Activated naive CD8-positive, alpha-beta T cell treated with anti-CD3 and anti-CD28 coated beads, Interleukin-2, amount 50 U/mL, for 24 hours (primary cell): ENCODE results near the gene ARHGAP29.

Experiments used
- ATAC-seq: fragments of 150-1000 bp; cut with Tn5 transposase; one replicate; pipeline ENCODE4 v1.10.0; 2021
- DNase-seq: peaks from one replicate; pipeline ENCODE4 v3.0.0; 2021
- H3K27ac Mint-ChIP-seq: one replicate; pipeline ENCODE4 v1.8.0; 2021; ENCODE audit warnings: mild to moderate bottlenecking, mixed read lengths
- H3K27me3 Mint-ChIP-seq: one replicate; pipeline ENCODE4 v1.8.0; 2021; ENCODE audit warnings: mixed read lengths
- H3K36me3 Mint-ChIP-seq: one replicate; pipeline ENCODE4 v1.8.0; 2021; ENCODE audit warnings: low read depth, mixed read lengths
- H3K4me1 Mint-ChIP-seq: one replicate; pipeline ENCODE4 v1.8.0; 2021; ENCODE audit warnings: mixed read lengths
- H3K4me3 Mint-ChIP-seq: one replicate; pipeline ENCODE4 v1.8.0; 2021; ENCODE audit warnings: mild to moderate bottlenecking, moderate library complexity, mixed read lengths
- H3K9me3 Mint-ChIP-seq: one replicate; pipeline ENCODE4 v1.8.0; 2021; ENCODE audit warnings: mixed read lengths

The ARHGAP29 gene

GRCh38 chr1:94274561-94274960 lies 37.2 kb upstream of the ARHGAP29 start:
- no peaks in the 10 kb centered on the region for H3K9me3 Mint-ChIP-seq
- no peak for DNase-seq
- ATAC-seq: no peak
- H3K27me3 Mint-ChIP-seq: peaks cover 5% of the 10 kb centered on the region
- H3K36me3 Mint-ChIP-seq: no peaks in the 10 kb centered on the region
- no peaks in the 10 kb centered on the region for H3K4me1 Mint-ChIP-seq
- no peak overlapping the region for H3K27ac Mint-ChIP-seq
- H3K4me3 Mint-ChIP-seq: no peak overlapping the region

GRCh38 chr1:94273111-94273510 lies 35.7 kb upstream of the ARHGAP29 start:
- H3K36me3 Mint-ChIP-seq: no peaks in the 10 kb centered on the region
- no peak for ATAC-seq
- H3K27ac Mint-ChIP-seq: no peak overlapping the region
- H3K27me3 Mint-ChIP-seq: peaks cover 9% of the 10 kb centered on the region
- no peak for DNase-seq
- no peak overlapping the region for H3K4me3 Mint-ChIP-seq
- no peaks in the 10 kb centered on the region for H3K9me3 Mint-ChIP-seq
- H3K4me1 Mint-ChIP-seq: no peaks in the 10 kb centered on the region

GRCh38 chr1:94272388-94272787 lies 35.0 kb upstream of the ARHGAP29 start:
- Mint-ChIP-seq H3K27me3 (peaks cover 9% of the 10 kb centered on the region), H3K27ac (no peak overlapping the region), H3K36me3 (no peaks in the 10 kb centered on the region), H3K4me1 (no peaks in the 10 kb centered on the region), H3K4me3 (no peak overlapping the region), H3K9me3 (no peaks in the 10 kb centered on the region)
- DNase-seq (no peak), ATAC-seq (no peak)

DNA sequence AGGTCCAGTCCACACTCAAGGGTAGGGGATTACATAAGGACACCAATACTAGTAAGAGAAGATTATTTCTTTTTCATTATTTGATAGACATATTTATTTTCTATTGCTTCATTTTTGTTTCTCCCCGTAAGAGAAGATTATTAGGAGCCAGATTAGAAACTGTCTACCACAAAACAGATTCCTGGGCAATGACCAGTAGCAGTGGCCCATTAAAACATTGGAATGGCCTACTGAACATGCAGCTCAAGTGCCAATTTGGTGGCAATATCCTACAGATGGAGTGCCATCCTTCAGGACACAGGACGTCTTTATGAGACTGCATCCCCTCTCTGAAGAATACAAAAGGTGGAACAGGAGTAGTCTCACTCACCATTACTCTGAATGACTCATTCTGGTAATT lies 34.0 kb upstream of the ARHGAP29 start:
- Mint-ChIP-seq H3K27ac (no peak overlapping the region), H3K4me3 (no peak overlapping the region), H3K27me3 (peaks cover 9% of the 10 kb centered on the region), H3K9me3 (no peaks in the 10 kb centered on the region), H3K36me3 (no peaks in the 10 kb centered on the region), H3K4me1 (no peaks in the 10 kb centered on the region)
- ATAC-seq: no peak
- DNase-seq: no peak

- Mint-ChIP-seq H3K27me3 (peaks cover 9% of the 10 kb centered on the region), H3K4me3 (no peak overlapping the region), H3K27ac (no peak overlapping the region), H3K4me1 (no peaks in the 10 kb centered on the region), H3K9me3 (no peaks in the 10 kb centered on the region), H3K36me3 (no peaks in the 10 kb centered on the region)
- DNase-seq (no peak), ATAC-seq (no peak)
These were observed 33.4 kb upstream of the ARHGAP29 start for GRCh38 chr1:94270801-94271203.

DNA sequence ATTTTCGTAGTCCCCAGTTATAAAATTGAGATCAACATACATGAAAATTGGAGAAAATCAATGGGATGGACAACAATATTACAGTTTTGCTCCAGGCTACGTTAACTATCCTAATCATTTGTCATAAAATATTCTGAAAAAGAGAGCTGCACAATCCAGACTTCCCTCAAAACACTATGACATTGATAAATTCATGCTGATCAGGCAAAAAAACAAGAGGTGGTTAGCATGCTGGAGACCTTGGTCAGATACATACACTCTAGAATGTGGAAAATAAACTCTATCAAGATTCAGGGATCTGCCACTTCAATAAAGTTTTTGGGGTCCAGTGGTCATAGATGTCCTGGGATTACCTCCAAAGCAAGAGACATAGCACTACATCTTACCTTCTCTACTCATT lies 32.5 kb upstream of the ARHGAP29 start:
- Mint-ChIP-seq H3K27ac (no peak overlapping the region), H3K36me3 (no peaks in the 10 kb centered on the region), H3K27me3 (peaks cover 11% of the 10 kb centered on the region), H3K9me3 (no peaks in the 10 kb centered on the region), H3K4me3 (no peak overlapping the region), H3K4me1 (no peaks in the 10 kb centered on the region)
- ATAC-seq (no peak), DNase-seq (no peak)

- ATAC-seq (no peak), DNase-seq (no peak)
- H3K4me3 Mint-ChIP-seq: no peak overlapping the region
- H3K27me3 Mint-ChIP-seq: peaks cover 16% of the 10 kb centered on the region
- H3K36me3 Mint-ChIP-seq: no peaks in the 10 kb centered on the region
- H3K9me3 Mint-ChIP-seq: no peaks in the 10 kb centered on the region
- H3K27ac Mint-ChIP-seq: no peak overlapping the region
- H3K4me1 Mint-ChIP-seq: no peaks in the 10 kb centered on the region
These were observed 28.5 kb upstream of the ARHGAP29 start for GRCh38 chr1:94265906-94266305.

DNA sequence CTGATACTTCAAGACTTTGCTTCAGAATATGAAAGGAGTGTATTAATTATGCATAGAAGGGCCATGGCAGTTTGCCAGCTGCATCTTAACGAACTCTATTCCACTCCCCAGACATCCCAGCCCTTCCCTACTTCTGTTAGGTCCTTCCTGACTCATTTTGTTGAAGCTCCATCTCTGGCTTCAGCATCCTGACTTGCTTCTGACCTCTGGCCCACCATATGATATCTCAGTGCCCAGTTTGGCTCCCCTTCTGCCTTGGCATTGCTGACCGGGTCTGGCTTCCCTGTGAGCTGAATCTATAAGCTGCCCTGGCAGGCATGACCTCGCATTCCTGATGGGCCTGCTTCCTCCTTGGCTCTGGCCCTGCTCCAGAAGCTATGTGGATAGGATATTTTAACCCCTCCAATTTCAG lies 27.6 kb upstream of the ARHGAP29 start:
- H3K4me1 Mint-ChIP-seq: no peaks in the 10 kb centered on the region
- H3K4me3 Mint-ChIP-seq: no peak overlapping the region
- H3K36me3 Mint-ChIP-seq: no peaks in the 10 kb centered on the region
- no peaks in the 10 kb centered on the region for H3K9me3 Mint-ChIP-seq
- ATAC-seq: no peak
- H3K27ac Mint-ChIP-seq: no peak overlapping the region
- peaks cover 16% of the 10 kb centered on the region for H3K27me3 Mint-ChIP-seq
- DNase-seq: no peak

DNA sequence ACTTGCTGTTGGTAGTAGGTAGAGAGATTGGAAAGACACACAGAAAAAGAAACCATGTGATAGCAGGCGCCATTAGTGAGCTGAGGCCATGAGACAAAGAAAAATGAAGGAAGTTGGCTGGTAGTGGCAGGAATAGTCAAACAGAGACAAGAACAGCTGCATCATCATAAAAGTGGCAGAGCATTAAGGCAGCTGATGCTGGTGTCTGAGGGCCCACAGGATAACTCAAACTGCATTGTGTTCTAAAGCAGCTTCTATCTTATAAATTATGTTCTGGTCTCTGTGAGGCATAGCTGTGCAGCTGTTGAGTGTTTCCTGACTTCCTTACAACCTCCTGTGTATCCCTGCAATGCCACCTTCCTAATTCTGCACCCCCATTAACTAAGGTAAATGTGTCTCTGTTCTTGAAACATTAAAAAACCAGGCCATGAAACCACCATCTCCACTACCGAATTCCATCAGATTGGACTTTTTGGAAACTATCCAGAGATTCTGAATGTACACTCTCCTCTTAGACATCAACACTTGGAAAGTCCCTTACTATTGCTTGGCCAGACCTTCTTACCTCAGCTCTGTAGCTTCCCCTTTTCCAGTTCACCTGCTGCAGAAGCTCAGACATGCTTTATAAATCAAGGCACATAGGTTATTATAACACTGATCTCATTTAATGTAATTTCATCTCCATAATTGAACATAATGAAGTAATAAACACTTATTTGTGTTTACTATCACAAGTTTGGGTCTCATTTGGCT lies 23.4 kb upstream of the ARHGAP29 start:
- Mint-ChIP-seq H3K4me1 (no peaks in the 10 kb centered on the region), H3K27me3 (peaks cover 15% of the 10 kb centered on the region), H3K36me3 (no peaks in the 10 kb centered on the region), H3K4me3 (no peak overlapping the region), H3K9me3 (no peaks in the 10 kb centered on the region), H3K27ac (no peak overlapping the region)
- DNase-seq (no peak), ATAC-seq (no peak)

GRCh38 chr1:94259635-94260289 lies 22.4 kb upstream of the ARHGAP29 start:
- H3K27me3 Mint-ChIP-seq: peaks cover 20% of the 10 kb centered on the region
- no peak for ATAC-seq
- H3K27ac Mint-ChIP-seq: no peak overlapping the region
- no peaks in the 10 kb centered on the region for H3K9me3 Mint-ChIP-seq
- no peak overlapping the region for H3K4me3 Mint-ChIP-seq
- no peaks in the 10 kb centered on the region for H3K36me3 Mint-ChIP-seq
- H3K4me1 Mint-ChIP-seq: no peaks in the 10 kb centered on the region
- DNase-seq: no peak

DNA sequence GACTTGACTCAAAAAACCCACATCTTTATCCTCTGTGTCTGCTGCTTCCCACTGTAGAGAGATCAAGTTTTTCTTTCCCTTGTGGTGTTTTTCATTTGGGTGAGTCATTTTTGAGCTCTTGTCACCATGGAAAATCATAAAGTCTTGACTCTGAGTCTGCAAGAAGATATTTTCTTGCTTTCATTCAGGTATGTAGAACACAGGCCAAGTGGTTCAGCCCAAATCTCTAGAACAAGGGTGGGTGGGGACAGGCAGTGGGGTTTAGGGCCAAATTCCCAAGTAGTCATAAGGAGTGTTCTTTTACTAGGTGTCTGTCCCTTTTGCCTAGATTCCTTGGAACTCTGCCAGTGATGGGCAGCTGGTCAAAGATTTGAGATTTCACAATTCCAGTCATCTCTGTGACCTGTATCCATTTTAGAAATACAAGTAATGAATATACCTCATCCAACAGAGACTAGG lies 21.5 kb upstream of the ARHGAP29 start:
- DNase-seq: no peak
- no peak overlapping the region for H3K27ac Mint-ChIP-seq
- H3K36me3 Mint-ChIP-seq: no peaks in the 10 kb centered on the region
- no peaks in the 10 kb centered on the region for H3K4me1 Mint-ChIP-seq
- peaks cover 23% of the 10 kb centered on the region for H3K27me3 Mint-ChIP-seq
- no peak overlapping the region for H3K4me3 Mint-ChIP-seq
- ATAC-seq: no peak
- H3K9me3 Mint-ChIP-seq: no peaks in the 10 kb centered on the region

GRCh38 chr1:94257444-94257843 lies 20.1 kb upstream of the ARHGAP29 start:
- Mint-ChIP-seq H3K4me3 (no peak overlapping the region), H3K9me3 (no peaks in the 10 kb centered on the region), H3K27me3 (peaks cover 32% of the 10 kb centered on the region), H3K27ac (no peak overlapping the region), H3K36me3 (no peaks in the 10 kb centered on the region), H3K4me1 (no peaks in the 10 kb centered on the region)
- ATAC-seq: no peak
- no peak for DNase-seq

DNA sequence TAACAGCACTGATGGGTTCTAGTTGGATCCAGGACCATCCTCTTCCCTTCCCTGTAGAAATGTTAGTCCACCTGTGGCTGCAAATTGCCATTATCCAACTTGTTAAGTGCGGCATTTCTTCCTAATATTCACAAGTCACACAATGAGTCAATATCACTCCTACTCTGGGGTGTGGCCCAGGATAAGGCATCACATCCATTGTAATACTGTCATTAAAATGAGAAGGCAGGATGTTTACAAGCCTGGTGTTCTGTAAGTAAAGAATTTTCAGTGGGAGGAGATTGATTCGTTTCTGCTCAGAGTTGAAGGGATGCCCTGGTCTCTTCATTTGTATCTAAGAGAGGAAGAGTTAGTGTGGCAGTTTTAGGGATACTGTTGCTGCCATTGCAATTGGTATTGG lies 18.1 kb upstream of the ARHGAP29 start:
- H3K4me1 Mint-ChIP-seq: no peaks in the 10 kb centered on the region
- no peak overlapping the region for H3K27ac Mint-ChIP-seq
- no peaks in the 10 kb centered on the region for H3K9me3 Mint-ChIP-seq
- no peaks in the 10 kb centered on the region for H3K36me3 Mint-ChIP-seq
- no peak for ATAC-seq
- H3K4me3 Mint-ChIP-seq: no peak overlapping the region
- no peak for DNase-seq
- H3K27me3 Mint-ChIP-seq: peaks cover 38% of the 10 kb centered on the region

DNA sequence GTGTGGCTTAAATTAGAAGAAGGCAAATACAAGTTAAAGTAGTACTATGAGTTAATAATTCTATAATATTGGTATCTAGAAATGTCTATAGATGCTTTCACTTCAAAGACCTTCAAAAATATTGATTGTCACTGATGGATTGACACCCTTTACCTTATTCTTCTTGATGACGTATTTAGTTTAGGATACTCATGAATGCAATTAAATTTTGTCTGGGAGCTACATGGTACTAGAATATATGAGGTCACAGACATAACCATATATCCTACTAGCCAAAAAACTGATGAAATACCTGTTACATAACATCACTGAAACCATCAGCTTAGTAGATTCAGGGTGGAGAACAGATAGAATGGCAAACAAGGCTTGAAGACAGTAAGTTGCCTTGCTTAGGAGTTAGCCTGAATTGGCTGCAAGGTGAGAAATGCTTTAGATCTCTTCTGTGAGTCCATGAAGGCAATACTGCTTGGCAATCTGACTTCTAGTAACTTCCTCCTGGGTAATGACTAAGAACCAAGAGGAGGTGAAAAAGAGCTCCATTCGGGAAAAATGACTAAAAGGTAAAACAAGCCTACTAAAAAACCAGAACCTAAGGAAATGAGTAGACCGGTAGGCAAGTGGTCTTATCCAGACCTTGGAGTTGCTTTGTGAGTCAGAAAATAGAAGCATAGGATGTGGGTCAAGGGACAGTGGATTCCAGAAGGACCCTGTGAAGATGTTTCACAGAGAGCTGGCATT lies 16.9 kb upstream of the ARHGAP29 start:
- Mint-ChIP-seq H3K27me3 (peaks cover 45% of the 10 kb centered on the region), H3K9me3 (no peaks in the 10 kb centered on the region), H3K4me1 (no peaks in the 10 kb centered on the region), H3K36me3 (no peaks in the 10 kb centered on the region), H3K4me3 (no peak overlapping the region), H3K27ac (no peak overlapping the region)
- ATAC-seq (no peak), DNase-seq (no peak)

DNA sequence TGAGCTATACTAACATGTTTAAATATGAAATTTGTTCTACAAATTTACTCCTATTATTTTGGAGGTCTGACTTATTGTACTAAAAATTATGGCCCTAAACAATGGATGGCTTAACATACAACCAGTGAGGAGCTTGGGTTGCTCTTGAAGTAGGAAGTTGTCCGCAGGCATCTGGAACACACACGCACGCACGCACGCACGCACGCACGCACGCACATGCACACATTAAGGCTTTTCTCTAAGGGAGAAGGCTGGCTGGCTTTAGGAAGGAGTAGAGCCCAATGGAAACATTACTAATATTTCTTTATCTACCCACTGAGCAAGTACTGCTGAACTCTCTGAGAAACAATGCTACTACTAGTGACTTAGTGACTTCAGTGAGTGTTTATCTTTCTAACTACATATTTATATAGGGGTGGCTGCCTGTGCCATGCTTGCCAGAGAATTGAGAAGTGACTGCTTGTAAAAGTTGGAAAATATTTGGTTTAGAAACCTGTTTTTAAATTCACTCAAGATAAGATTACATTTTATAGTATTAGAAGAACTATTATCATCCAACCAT lies 16.2 kb upstream of the ARHGAP29 start:
- Mint-ChIP-seq H3K27ac (no peak overlapping the region), H3K4me3 (no peak overlapping the region), H3K4me1 (no peaks in the 10 kb centered on the region), H3K27me3 (peaks cover 49% of the 10 kb centered on the region), H3K36me3 (no peaks in the 10 kb centered on the region), H3K9me3 (no peaks in the 10 kb centered on the region)
- DNase-seq (no peak), ATAC-seq (no peak)
